Measurements from ENCODE around the gene BIRC2.

The BIRC2 gene

DNA sequence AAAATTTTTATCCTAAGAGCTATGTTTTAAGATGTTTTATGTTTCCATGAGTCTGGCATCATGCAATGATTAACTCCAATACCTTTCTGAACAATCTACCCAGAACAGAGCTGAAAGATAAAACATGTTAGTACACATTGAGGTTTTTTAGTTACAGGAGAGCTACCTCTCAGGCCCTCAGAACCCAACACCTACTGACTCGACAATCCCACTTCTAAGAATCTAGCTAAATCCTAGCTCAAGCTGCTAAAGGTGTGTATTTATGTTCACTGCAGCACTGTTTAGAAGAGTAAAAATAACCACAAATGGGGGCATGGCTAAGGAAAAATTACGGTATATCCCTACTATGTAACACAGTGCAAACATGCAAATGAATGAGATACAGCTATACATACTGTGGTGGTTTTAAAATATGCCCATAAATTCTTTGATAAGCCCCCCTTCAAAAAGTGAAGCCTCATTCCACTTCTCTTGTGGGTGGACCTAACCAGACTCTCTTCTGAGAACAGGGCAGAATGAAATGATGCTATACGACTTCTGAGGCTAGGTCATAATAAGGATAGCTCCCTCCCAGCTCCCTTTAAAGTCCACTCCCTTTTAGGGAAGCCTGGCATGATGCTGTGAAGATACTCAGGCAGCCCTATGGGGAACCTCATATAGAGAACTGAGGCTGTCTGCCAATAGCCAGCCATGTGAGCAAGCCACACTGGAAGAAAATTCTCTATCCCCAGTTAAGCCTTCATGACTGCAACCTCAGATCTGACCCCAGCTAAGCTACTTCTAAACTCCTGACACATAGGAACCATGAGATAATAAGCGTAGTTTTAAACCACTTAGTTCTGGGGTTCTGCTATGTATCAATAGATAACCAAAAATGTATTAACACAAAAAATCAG lies 76.1 kb downstream of the BIRC2 start:
- TF ChIP-seq, protein P1, sequence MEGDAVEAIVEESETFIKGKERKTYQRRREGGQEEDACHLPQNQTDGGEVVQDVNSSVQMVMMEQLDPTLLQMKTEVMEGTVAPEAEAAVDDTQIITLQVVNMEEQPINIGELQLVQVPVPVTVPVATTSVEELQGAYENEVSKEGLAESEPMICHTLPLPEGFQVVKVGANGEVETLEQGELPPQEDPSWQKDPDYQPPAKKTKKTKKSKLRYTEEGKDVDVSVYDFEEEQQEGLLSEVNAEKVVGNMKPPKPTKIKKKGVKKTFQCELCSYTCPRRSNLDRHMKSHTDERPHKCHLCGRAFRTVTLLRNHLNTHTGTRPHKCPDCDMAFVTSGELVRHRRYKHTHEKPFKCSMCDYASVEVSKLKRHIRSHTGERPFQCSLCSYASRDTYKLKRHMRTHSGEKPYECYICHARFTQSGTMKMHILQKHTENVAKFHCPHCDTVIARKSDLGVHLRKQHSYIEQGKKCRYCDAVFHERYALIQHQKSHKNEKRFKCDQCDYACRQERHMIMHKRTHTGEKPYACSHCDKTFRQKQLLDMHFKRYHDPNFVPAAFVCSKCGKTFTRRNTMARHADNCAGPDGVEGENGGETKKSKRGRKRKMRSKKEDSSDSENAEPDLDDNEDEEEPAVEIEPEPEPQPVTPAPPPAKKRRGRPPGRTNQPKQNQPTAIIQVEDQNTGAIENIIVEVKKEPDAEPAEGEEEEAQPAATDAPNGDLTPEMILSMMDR (conservative IDR thresholded peaks at IDR 0.05; ENCODE audit: low read depth, low read length): no peak
- DNase-seq (ENCODE audit: low read depth): peak; percentile 29
- no peak overlapping the region for H3K4me3 ChIP-seq (ENCODE audit: low read depth, low read length)

- H3K4me3 ChIP-seq (ENCODE audit: low read depth, low read length): no peak overlapping the region
- DNase-seq (ENCODE audit: low read depth): no peak
- TF ChIP-seq, protein P1 (conservative IDR thresholded peaks at IDR 0.05; ENCODE audit: low read depth, low read length): no peak
These were observed 76.9 kb downstream of the BIRC2 start for GRCh38 chr11:102423936-102424335.

GRCh38 chr11:102426000-102426399 lies 79.0 kb downstream of the BIRC2 start:
- no peak for DNase-seq (ENCODE audit: low read depth)
- no peak overlapping the region for H3K4me3 ChIP-seq (ENCODE audit: low read depth, low read length)
- TF ChIP-seq, protein P1 (conservative IDR thresholded peaks at IDR 0.05; ENCODE audit: low read depth, low read length): no peak

GRCh38 chr11:102426570-102426969 lies 79.6 kb downstream of the BIRC2 start:
- TF ChIP-seq, protein P1 (conservative IDR thresholded peaks at IDR 0.05; ENCODE audit: low read depth, low read length): no peak
- no peak overlapping the region for H3K4me3 ChIP-seq (ENCODE audit: low read depth, low read length)
- DNase-seq (ENCODE audit: low read depth): no peak

- TF ChIP-seq, protein P1 (conservative IDR thresholded peaks at IDR 0.05; ENCODE audit: low read depth, low read length): no peak
- no peak for DNase-seq (ENCODE audit: low read depth)
- no peak overlapping the region for H3K4me3 ChIP-seq (ENCODE audit: low read depth, low read length)
These were observed 80.1 kb downstream of the BIRC2 start for GRCh38 chr11:102427068-102427467.
